ENCODE data around the gene ZFP69B.

ZFP69B gene

GRCh38 chr1:40449684-40450494 lies at the start of gene ZFP69B:
Gene ZFP69B, plus strand, starts transcription at chr1:40450476. Its CDS starts 486 bp downstream, at chr1:40450962.
- DNase-seq (ENCODE audit: extremely low read depth, low read depth): peak; percentile 81
- TF ChIP-seq CTCF (IDR thresholded peaks at IDR 0.05; ENCODE audit: low read depth, low read length): no peak; the same call in 1 of the 2 replicates

- no peak for TF ChIP-seq CTCF (IDR thresholded peaks at IDR 0.05; ENCODE audit: low read depth, low read length)
- DNase-seq (ENCODE audit: extremely low read depth, low read depth): no peak
These were observed 48.6 kb upstream of the ZFP69B start for GRCh38 chr1:40401473-40402201.

- TF ChIP-seq CTCF (IDR thresholded peaks at IDR 0.05; ENCODE audit: low read depth, low read length): peak; percentile 73
- DNase-seq (ENCODE audit: extremely low read depth, low read depth): peak; percentile 29
These were observed 45.4 kb upstream of the ZFP69B start for GRCh38 chr1:40404670-40405462.

- no peak for DNase-seq (ENCODE audit: extremely low read depth, low read depth)
- no peak for TF ChIP-seq CTCF (IDR thresholded peaks at IDR 0.05; ENCODE audit: low read depth, low read length)
These were observed 44.5 kb upstream of the ZFP69B start for GRCh38 chr1:40405812-40406211.

GRCh38 chr1:40407453-40407852 lies 42.8 kb upstream of the ZFP69B start:
- TF ChIP-seq CTCF (IDR thresholded peaks at IDR 0.05; ENCODE audit: low read depth, low read length): no peak
- DNase-seq (ENCODE audit: extremely low read depth, low read depth): no peak

GRCh38 chr1:40409467-40409866 lies 40.8 kb upstream of the ZFP69B start:
- no peak for TF ChIP-seq CTCF (IDR thresholded peaks at IDR 0.05; ENCODE audit: low read depth, low read length)
- DNase-seq (ENCODE audit: extremely low read depth, low read depth): no peak
